ENCODE data around the gene LARP4.
"Not testable (repeated sequence)": the region's sequence is repeated elsewhere in the genome, so short reads cannot be mapped to it uniquely, and the experiment has no call there.

LARP4 gene

GRCh38 chr12:50415899-50416479, 15.3 kb downstream of the LARP4 start:
- H3K4me1 ChIP-seq (ENCODE audit: low read depth, poor library complexity, severe bottlenecking), result no peaks in the 10 kb centered on the region
- H3K36me3 ChIP-seq (ENCODE audit: insufficient read depth), result no peaks in the 10 kb centered on the region
- no peak overlapping the region for H3K9ac ChIP-seq
- no peak overlapping the region for H3K4me3 ChIP-seq (IDR thresholded peaks at IDR 0.05; ENCODE audit: insufficient read depth, low read depth, low read length)
- peaks cover 30% of the 10 kb centered on the region for H4K20me1 ChIP-seq (ENCODE audit: insufficient read depth)
- H2AFZ ChIP-seq (ENCODE audit: low read depth), result no peak overlapping the region
- TF ChIP-seq CTCF (conservative IDR thresholded peaks at IDR 0.05; ENCODE audit: low read depth, low read length), result no peak
- peaks cover 98% of the 10 kb centered on the region for H3K79me2 ChIP-seq (ENCODE audit: insufficient read depth, low read depth)
- no peak overlapping the region for H3K27ac ChIP-seq
- no peaks in the 10 kb centered on the region for H3K27me3 ChIP-seq (ENCODE audit: insufficient read depth, low read depth)
- no peak overlapping the region for H3K4me2 ChIP-seq

DNA sequence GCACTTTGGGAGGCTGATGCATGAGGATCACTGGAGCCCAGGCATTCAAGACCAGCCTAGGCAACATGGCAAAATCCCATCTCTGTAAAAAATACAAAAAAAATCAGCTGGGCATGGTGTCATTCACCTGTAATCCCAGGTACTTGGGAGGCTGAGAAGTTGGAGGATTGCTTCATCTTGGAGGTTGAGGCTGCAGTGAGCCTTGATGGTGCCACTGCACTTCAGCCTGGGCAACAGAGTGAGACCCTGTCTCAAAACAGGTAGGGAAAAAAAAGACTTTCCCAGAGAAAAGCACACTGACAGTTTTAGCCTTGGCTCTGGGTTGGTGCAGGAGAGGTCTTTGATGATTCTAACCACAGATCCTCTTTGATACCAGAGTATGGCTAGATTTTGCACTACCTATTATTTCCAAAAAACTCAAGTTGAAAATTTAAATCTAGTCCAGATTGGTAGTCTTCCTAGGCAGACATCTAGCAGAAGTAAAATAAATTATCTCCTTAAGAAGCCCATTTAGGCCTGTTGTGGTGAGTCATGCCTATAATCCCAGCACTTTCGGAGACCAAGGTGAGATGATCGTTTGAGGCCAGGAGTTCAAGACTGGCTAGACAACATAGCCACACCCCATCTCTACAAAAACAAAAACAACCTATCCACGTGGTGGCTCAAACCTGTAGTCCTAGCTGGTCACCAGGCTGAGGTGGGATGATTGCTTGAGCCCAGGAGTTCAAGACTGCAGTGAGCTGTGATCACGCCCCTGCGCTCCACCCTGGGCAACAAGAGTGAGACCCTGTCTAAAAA, 18.6 kb downstream of the LARP4 start:
- peaks cover 94% of the 10 kb centered on the region for H3K79me2 ChIP-seq (ENCODE audit: insufficient read depth, low read depth)

DNA sequence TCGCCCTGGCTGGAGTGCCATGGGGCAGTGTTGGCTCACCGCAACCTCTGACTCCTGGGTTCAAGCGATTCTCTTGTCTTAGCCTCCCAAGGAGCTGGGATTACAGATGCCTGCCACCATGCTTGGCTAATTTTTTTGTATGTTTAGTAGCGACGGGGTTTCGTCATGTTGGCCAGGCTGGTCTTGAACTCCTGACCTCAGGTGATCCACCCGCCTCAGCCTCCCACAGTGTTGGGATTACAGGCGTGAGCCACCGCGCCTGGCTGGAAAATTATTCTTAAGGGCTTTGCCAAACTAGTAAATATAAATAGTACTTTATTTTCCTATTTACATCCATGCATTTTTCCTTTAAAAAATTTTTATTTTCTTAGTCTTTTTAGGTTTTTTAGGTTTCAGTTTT, 22.2 kb downstream of the LARP4 start:
- not testable (repeated sequence) for H3K27ac ChIP-seq; H3K27me3 ChIP-seq (ENCODE audit: insufficient read depth, low read depth); H2AFZ ChIP-seq (ENCODE audit: low read depth); H3K4me2 ChIP-seq; H3K9ac ChIP-seq; H3K4me3 ChIP-seq (IDR thresholded peaks at IDR 0.05; ENCODE audit: insufficient read depth, low read depth, low read length); H3K36me3 ChIP-seq (ENCODE audit: insufficient read depth); H3K4me1 ChIP-seq (ENCODE audit: low read depth, poor library complexity, severe bottlenecking)
- peaks cover 87% of the 10 kb centered on the region for H3K79me2 ChIP-seq (ENCODE audit: insufficient read depth, low read depth)
- peaks cover 19% of the 10 kb centered on the region for H4K20me1 ChIP-seq (ENCODE audit: insufficient read depth)

More for the DNA sequence above, 18.6 kb downstream of the LARP4 start:
- Histone ChIP-seq H3K9ac (no peak overlapping the region), H3K27ac (no peak overlapping the region), H4K20me1 (ENCODE audit: insufficient read depth) (peaks cover 25% of the 10 kb centered on the region), H3K4me2 (no peak overlapping the region), H3K27me3 (ENCODE audit: insufficient read depth, low read depth) (no peaks in the 10 kb centered on the region), H3K4me1 (ENCODE audit: low read depth, poor library complexity, severe bottlenecking) (no peaks in the 10 kb centered on the region), H2AFZ (ENCODE audit: low read depth) (no peak overlapping the region), H3K36me3 (ENCODE audit: insufficient read depth) (no peaks in the 10 kb centered on the region), H3K4me3 (IDR thresholded peaks at IDR 0.05; ENCODE audit: insufficient read depth, low read depth, low read length) (no peak overlapping the region)
- no peak for TF ChIP-seq CTCF (conservative IDR thresholded peaks at IDR 0.05; ENCODE audit: low read depth, low read length)

DNA sequence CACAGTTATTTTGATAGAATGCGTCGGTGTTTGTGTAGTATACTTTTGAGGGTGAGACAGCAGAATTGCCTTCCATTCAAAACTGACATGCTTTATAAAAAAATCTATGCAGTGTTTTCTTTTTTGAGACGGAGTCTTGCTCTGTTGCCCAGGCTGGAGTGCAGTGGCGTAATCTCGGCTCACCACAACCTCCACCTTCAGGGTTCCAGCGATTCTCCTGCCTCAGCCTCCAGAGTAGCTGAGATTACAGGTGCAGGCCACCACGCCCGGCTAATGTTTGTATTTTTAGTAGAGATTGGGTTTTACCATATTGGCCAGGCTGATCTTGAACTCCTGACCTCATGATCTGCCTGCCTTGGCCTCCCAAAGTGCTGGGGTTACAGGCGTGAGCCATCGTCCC, 22.7 kb downstream of the LARP4 start:
- H3K4me2 ChIP-seq; H3K4me1 ChIP-seq (ENCODE audit: low read depth, poor library complexity, severe bottlenecking); H3K4me3 ChIP-seq (IDR thresholded peaks at IDR 0.05; ENCODE audit: insufficient read depth, low read depth, low read length); H3K9ac ChIP-seq; H3K36me3 ChIP-seq (ENCODE audit: insufficient read depth); H3K27me3 ChIP-seq (ENCODE audit: insufficient read depth, low read depth); H3K27ac ChIP-seq; H2AFZ ChIP-seq (ENCODE audit: low read depth): not testable (repeated sequence)
- Histone ChIP-seq H4K20me1 (ENCODE audit: insufficient read depth) (peaks cover 19% of the 10 kb centered on the region), H3K79me2 (ENCODE audit: insufficient read depth, low read depth) (peaks cover 85% of the 10 kb centered on the region)

GRCh38 chr12:50425589-50426258, 25.0 kb downstream of the LARP4 start:
- H3K27ac ChIP-seq, result no peak overlapping the region
- H3K36me3 ChIP-seq (ENCODE audit: insufficient read depth), result peaks cover 8% of the 10 kb centered on the region; the same call in 1 of the 2 replicates
- peaks cover 19% of the 10 kb centered on the region for H4K20me1 ChIP-seq (ENCODE audit: insufficient read depth)
- peaks cover 8% of the 10 kb centered on the region for H3K4me1 ChIP-seq (ENCODE audit: low read depth, poor library complexity, severe bottlenecking)
- no peak overlapping the region for H3K4me2 ChIP-seq
- peaks cover 61% of the 10 kb centered on the region; the same call in 1 of the 2 replicates for H3K79me2 ChIP-seq (ENCODE audit: insufficient read depth, low read depth)
- no peak overlapping the region for H3K9ac ChIP-seq
- H3K4me3 ChIP-seq (IDR thresholded peaks at IDR 0.05; ENCODE audit: insufficient read depth, low read depth, low read length), result no peak overlapping the region
- no peak overlapping the region for H2AFZ ChIP-seq (ENCODE audit: low read depth)
- TF ChIP-seq CTCF (conservative IDR thresholded peaks at IDR 0.05; ENCODE audit: low read depth, low read length), result no peak
- H3K27me3 ChIP-seq (ENCODE audit: insufficient read depth, low read depth), result no peaks in the 10 kb centered on the region

- H2AFZ ChIP-seq (ENCODE audit: low read depth); H3K27me3 ChIP-seq (ENCODE audit: insufficient read depth, low read depth); H3K4me1 ChIP-seq (ENCODE audit: low read depth, poor library complexity, severe bottlenecking); H3K4me2 ChIP-seq; H3K4me3 ChIP-seq (IDR thresholded peaks at IDR 0.05; ENCODE audit: insufficient read depth, low read depth, low read length); H4K20me1 ChIP-seq (ENCODE audit: insufficient read depth); H3K27ac ChIP-seq; H3K9ac ChIP-seq; H3K79me2 ChIP-seq (ENCODE audit: insufficient read depth, low read depth): not testable (repeated sequence)
- H3K36me3 ChIP-seq (ENCODE audit: insufficient read depth), result peaks cover 18% of the 10 kb centered on the region; the same call in 1 of the 2 replicates
Measured at GRCh38 chr12:50431656-50432055, 31.0 kb downstream of the LARP4 start.
